ENCODE measurements around the gene CALHM1. TPM values are rescaled to one million over a fixed set of nuclear protein-coding genes. Genes with fewer than 3 reads are reported as not detected.
"Not testable (repeated sequence)": the region's sequence is repeated elsewhere in the genome, so short reads cannot be mapped to it uniquely, and the experiment has no call there.

CALHM1 gene
- total RNA-seq, 1 donor from 2014 or later, result not detected

DNA sequence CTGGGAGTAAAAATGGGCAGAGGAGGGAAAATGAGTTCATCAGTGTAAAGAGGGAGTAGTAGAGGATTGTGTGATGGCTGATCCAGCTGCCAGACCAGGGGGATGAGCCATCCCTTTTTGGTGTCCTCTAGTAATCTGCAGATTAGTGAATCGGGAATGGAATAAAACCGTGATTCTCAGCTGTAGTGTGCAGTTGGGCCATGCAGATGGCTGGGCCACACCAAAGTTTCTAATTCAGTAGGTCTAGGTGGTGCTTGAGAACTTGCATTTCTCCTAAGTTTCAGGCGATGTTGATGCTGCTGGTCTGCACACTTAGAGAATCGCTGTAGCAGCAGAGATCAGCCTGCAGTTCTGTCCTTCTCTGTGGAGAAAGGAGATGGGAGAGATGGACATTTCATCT is 39.6 kb downstream of the CALHM1 start:
- Histone ChIP-seq H3K4me3 (no peak overlapping the region), H3K36me3 (peaks cover 83 to 94% of the 10 kb centered on the region in 2 donors), H3K27me3 (no peaks in the 10 kb centered on the region), H3K27ac (no peak overlapping the region), H3K4me1 (no peaks in the 10 kb centered on the region), H3K9me3 (no peaks in the 10 kb centered on the region)
- intact Hi-C loops (cut with DNase I), result no loop called here
- TF ChIP-seq, protein P1, sequence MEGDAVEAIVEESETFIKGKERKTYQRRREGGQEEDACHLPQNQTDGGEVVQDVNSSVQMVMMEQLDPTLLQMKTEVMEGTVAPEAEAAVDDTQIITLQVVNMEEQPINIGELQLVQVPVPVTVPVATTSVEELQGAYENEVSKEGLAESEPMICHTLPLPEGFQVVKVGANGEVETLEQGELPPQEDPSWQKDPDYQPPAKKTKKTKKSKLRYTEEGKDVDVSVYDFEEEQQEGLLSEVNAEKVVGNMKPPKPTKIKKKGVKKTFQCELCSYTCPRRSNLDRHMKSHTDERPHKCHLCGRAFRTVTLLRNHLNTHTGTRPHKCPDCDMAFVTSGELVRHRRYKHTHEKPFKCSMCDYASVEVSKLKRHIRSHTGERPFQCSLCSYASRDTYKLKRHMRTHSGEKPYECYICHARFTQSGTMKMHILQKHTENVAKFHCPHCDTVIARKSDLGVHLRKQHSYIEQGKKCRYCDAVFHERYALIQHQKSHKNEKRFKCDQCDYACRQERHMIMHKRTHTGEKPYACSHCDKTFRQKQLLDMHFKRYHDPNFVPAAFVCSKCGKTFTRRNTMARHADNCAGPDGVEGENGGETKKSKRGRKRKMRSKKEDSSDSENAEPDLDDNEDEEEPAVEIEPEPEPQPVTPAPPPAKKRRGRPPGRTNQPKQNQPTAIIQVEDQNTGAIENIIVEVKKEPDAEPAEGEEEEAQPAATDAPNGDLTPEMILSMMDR (IDR thresholded peaks at IDR 0.05), result no peak
- DNase-seq (ENCODE audit: low spot score in 2 of 2), result no peak

DNA sequence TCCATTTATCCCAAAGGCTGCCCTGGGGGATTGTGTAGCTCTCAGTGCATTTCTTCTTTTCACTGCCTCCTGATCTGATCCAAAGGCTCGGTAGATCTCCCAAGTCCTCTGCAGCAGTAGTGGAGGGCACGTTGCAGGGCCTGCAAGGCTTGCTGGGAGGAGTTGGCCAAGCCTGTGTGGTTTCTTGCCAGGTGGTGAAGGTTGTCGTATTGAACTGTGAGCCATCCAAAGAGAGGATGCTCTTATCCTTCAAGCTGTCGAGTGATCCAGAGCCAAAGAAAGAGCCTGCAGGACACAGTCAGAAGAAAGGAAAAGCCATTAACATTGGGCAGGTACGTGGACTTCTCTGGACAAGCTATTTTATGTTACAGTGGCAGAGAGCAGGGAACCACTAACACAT is 41.1 kb downstream of the CALHM1 start:
- H3K36me3 ChIP-seq, result peaks cover 84 to 94% of the 10 kb centered on the region in 2 donors
- intact Hi-C loops (cut with DNase I), result loop anchor here (1.0 kb wide), 2 partner anchors 65 to 69 kb away; no protein-coding TSS in a partner anchor

DNA sequence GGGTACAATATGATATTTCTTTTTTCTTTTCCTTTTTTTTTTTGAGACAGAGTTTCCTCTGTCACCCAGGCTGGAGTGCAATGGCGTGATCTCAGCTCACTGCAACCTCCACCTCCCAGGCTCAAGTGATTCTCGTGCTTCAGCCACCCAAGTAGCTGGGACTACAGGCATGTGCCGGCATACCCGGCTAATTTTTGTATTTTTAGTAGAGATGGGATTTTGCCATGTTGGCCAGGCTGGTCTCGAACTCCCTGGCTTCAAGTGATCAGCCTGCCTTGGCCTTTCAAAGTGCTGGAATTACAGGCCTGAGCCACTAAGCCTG is 41.6 kb downstream of the CALHM1 start:
- not testable (repeated sequence) for H3K4me1 ChIP-seq; H3K27ac ChIP-seq; DNase-seq (ENCODE audit: low spot score in 2 of 2); H3K4me3 ChIP-seq; H3K27me3 ChIP-seq; H3K9me3 ChIP-seq
- intact Hi-C loops (cut with DNase I), result loop anchor here (1.0 kb wide), 2 partner anchors 65 to 69 kb away; no protein-coding TSS in a partner anchor
- H3K36me3 ChIP-seq, result peaks cover 85 to 94% of the 10 kb centered on the region in 2 donors

More for the DNA sequence above, 41.1 kb downstream of the CALHM1 start:
- TF ChIP-seq, protein P1 (IDR thresholded peaks at IDR 0.05), result no peak
- Histone ChIP-seq H3K4me3 (no peak overlapping the region), H3K9me3 (no peaks in the 10 kb centered on the region), H3K4me1 (no peaks in the 10 kb centered on the region), H3K27me3 (no peaks in the 10 kb centered on the region), H3K27ac (no peak overlapping the region)
- DNase-seq (ENCODE audit: low spot score in 2 of 2), result no peak

DNA sequence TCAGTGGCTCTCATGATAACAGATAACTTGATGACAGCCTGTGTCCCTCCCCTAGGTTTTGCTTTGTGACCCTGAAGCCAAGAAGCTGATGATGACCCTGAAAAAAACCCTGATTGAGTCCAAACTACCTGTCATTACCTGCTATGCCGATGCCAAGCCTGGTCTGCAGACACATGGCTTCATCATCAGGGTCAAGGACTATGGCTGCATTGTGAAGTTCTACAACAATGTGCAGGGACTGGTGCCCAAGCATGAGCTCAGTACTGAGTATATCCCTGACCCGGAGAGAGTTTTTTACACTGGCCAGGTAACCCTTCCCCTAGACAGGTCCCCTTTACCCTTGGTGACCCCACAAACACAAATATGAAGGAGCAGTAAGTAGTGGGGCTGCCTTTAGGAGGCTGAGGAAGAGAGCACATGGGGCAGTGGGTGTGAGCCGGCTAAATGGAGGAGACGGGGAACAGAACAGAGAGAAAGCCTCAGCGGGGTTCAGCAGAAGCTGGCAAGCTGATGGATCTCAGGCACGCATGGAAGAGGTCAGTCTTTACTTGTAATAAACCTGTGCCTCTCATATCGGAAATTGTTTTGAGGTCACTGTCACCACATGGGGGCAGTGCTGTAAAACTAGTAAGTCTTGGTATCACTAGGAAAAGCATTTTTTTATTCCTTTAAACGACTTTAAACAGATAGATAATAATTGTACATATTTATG is 42.1 kb downstream of the CALHM1 start:
- Histone ChIP-seq H3K4me1 (no peaks in the 10 kb centered on the region), H3K27ac (no peak overlapping the region), H3K36me3 (peaks cover 90 to 98% of the 10 kb centered on the region in 2 donors), H3K27me3 (no peaks in the 10 kb centered on the region), H3K9me3 (no peaks in the 10 kb centered on the region), H3K4me3 (no peak overlapping the region)
- TF ChIP-seq, protein P1 (IDR thresholded peaks at IDR 0.05), result peak; percentile 47 to 72 (median 66)
- DNase-seq (ENCODE audit: low spot score in 2 of 2), result peak in 1 of 2 donors; percentile 76
- intact Hi-C loops (cut with DNase I), result loop anchor here (1.0 kb wide), 2 partner anchors 66 to 70 kb away; no protein-coding TSS in a partner anchor

DNA sequence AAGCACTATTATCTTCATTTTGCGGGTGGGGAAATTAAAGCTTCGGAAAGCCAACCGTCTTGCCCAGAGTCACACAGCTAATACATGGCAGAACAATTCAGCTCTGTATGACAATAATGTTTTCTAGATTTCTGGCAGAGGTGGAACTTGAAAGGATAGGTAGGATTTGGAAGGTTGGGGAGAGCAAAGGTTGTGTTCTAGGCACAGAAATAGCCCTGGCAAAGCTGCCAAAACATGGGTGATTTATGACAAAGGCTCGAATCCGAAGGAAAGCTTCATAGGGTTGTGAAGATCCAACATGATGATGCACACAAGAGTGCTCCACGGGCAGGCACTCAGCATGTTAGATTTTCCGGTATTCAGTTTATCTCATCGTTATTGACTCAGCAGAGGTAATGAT is 43.1 kb downstream of the CALHM1 start:
- no peak for DNase-seq (ENCODE audit: low spot score in 2 of 2)

DNA sequence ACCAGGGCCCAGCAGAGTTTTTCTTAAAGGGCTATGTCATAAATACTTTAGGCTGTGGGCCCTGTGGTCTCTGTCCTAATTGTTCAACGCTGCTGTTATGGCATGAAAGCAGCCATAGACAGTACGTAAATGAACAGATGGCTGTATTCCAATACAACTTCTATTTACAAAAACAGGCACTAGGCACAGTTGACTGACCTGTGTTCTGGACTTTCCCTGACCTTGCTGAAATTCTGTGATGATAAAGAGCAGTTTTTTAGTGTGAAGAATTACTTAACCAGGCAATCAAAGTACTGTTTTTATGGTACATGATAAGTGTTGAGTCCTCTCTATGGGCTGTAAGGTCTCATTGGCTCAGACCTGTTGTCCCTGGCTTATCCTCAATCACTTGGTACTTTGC is 45.1 kb downstream of the CALHM1 start:
- H3K9me3 ChIP-seq, result no peaks in the 10 kb centered on the region
- H3K27ac ChIP-seq, result no peak overlapping the region
- H3K4me1 ChIP-seq, result no peaks in the 10 kb centered on the region
- H3K36me3 ChIP-seq, result peaks cover 92 to 96% of the 10 kb centered on the region in 2 donors
- intact Hi-C loops (cut with DNase I), result no loop called here
- TF ChIP-seq, protein P1 (IDR thresholded peaks at IDR 0.05), result no peak
- no peaks in the 10 kb centered on the region for H3K27me3 ChIP-seq
- DNase-seq (ENCODE audit: low spot score in 2 of 2), result no peak
- H3K4me3 ChIP-seq, result no peak overlapping the region

More for the DNA sequence above, 43.1 kb downstream of the CALHM1 start:
- TF ChIP-seq, protein P1 (IDR thresholded peaks at IDR 0.05), result no peak
- H3K36me3 ChIP-seq, result peaks cover 95 to 98% of the 10 kb centered on the region in 2 donors
- intact Hi-C loops (cut with DNase I), result no loop called here
- H3K27ac ChIP-seq, result no peak overlapping the region
- no peaks in the 10 kb centered on the region for H3K4me1 ChIP-seq
- H3K4me3 ChIP-seq, result no peak overlapping the region
- no peaks in the 10 kb centered on the region for H3K27me3 ChIP-seq
- no peaks in the 10 kb centered on the region for H3K9me3 ChIP-seq

Other genes with a start within 250 kb of the CALHM1 start
- gene RPEL1, start 213.0 kb downstream of the CALHM1 start, total RNA-seq, result not detected
- not detected for gene INA, start 181.8 kb downstream of the CALHM1 start, total RNA-seq
- 9.7 TPM for gene PCGF6, start 107.8 kb downstream of the CALHM1 start, total RNA-seq
- 2.4 TPM for gene TAF5, start 90.9 kb downstream of the CALHM1 start, total RNA-seq
- gene ATP5MK, start 62.4 kb downstream of the CALHM1 start, total RNA-seq, result 481 TPM
- 4.8 TPM for gene PDCD11, start 62.3 kb downstream of the CALHM1 start, total RNA-seq
- gene CALHM2, start 6.5 kb downstream of the CALHM1 start, total RNA-seq, result 124 TPM
- gene CALHM3, start 20.3 kb upstream of the CALHM1 start, total RNA-seq, result not detected
- not detected for gene NEURL1, start 34.8 kb upstream of the CALHM1 start, total RNA-seq